HEK293 (cell line): ENCODE results near the gene STRADA.

ENCODE experiments used
- MYNN ChIP-seq: fragments of 450-650 bp; formaldehyde crosslinking; IDR thresholded peaks from 2 replicates; pipeline ENCODE4 v1.5.1; 2016; ENCODE audit warnings: missing biosample characterization, missing genetic modification characterization, borderline replicate concordance
- YY1 ChIP-seq: fragments of 450-650 bp; formaldehyde crosslinking; IDR thresholded peaks from 2 replicates; pipeline ENCODE4 v1.5.1; 2018; ENCODE audit warnings: missing biosample characterization, missing genetic modification characterization
- ZNF274 ChIP-seq, 2 experiments: fragments of 200-500 bp in 1 of 2; fragments of 450-650 bp in 1 of 2; sonication (Bioruptor generic) in 1 of 2; formaldehyde crosslinking in 1 of 2; IDR thresholded peaks; 2 replicates each; pipeline versions ENCODE4 v1.5.1 to v1.6.1; 2014 to 2016; ENCODE audit warnings: borderline replicate concordance in 1 of 2, inconsistent platforms in 1 of 2, low read length in 1 of 2, missing biosample characterization in 1 of 2, missing genetic modification characterization in 1 of 2
- ZNF658 ChIP-seq: fragments of 450-650 bp; formaldehyde crosslinking; IDR thresholded peaks from 2 replicates; pipeline ENCODE4; 2016; ENCODE audit warnings: missing biosample characterization, missing genetic modification characterization
- ZNF837 ChIP-seq: fragments of 450-650 bp; formaldehyde crosslinking; IDR thresholded peaks from 2 replicates; pipeline ENCODE4 v1.5.1; 2016; ENCODE audit warnings: missing biosample characterization, missing genetic modification characterization
- TF ChIP-seq, protein P1 (sequence below): fragments of 450-650 bp; formaldehyde crosslinking; IDR thresholded peaks from 2 replicates; pipeline ENCODE4 v1.5.1; 2016; ENCODE audit warnings: missing biosample characterization, missing genetic modification characterization
- TF ChIP-seq, protein P2 (sequence below): fragments of 450-650 bp; formaldehyde crosslinking; IDR thresholded peaks from 2 replicates; pipeline ENCODE4 v1.5.1; 2016; ENCODE audit warnings: missing biosample characterization, missing genetic modification characterization
- TF ChIP-seq, protein P3 (sequence below): fragments of 450-650 bp; formaldehyde crosslinking; IDR thresholded peaks from 2 replicates; pipeline ENCODE4 v1.5.1; 2017; ENCODE audit warnings: missing biosample characterization, missing genetic modification characterization

DNA sequence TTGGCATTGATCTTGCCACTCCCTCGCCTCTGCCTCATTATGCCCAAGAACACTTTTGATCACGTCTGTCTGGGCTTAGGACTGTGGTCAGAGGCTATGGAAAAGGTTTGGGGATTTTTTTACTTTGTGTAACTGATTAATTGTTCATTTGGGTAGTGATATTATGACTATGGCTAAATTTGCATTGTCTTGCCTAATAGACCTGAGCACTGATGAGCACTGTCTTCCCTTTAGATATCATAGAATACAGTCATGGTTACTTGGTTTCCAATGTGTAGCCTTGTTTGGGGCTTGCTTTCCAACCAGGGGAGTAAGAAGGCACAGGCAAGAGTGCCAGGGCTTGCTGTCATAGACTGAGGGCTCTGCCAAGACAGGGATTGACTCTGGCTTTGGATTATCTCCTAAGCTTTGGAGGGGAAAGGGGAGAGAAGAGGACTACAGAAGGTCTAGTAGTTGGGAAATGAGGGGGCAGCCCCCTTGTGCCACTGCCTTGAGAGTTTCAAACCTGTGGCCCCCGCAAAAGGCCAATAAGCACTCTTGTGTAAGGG, 55.4 kb downstream of the STRADA start:
- TF ChIP-seq, protein P1, sequence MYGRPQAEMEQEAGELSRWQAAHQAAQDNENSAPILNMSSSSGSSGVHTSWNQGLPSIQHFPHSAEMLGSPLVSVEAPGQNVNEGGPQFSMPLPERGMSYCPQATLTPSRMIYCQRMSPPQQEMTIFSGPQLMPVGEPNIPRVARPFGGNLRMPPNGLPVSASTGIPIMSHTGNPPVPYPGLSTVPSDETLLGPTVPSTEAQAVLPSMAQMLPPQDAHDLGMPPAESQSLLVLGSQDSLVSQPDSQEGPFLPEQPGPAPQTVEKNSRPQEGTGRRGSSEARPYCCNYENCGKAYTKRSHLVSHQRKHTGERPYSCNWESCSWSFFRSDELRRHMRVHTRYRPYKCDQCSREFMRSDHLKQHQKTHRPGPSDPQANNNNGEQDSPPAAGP (tag by site-specific recombination): no peak
- no peak for TF ChIP-seq ZNF837 (tag by site-specific recombination)
- TF ChIP-seq, protein P2, sequence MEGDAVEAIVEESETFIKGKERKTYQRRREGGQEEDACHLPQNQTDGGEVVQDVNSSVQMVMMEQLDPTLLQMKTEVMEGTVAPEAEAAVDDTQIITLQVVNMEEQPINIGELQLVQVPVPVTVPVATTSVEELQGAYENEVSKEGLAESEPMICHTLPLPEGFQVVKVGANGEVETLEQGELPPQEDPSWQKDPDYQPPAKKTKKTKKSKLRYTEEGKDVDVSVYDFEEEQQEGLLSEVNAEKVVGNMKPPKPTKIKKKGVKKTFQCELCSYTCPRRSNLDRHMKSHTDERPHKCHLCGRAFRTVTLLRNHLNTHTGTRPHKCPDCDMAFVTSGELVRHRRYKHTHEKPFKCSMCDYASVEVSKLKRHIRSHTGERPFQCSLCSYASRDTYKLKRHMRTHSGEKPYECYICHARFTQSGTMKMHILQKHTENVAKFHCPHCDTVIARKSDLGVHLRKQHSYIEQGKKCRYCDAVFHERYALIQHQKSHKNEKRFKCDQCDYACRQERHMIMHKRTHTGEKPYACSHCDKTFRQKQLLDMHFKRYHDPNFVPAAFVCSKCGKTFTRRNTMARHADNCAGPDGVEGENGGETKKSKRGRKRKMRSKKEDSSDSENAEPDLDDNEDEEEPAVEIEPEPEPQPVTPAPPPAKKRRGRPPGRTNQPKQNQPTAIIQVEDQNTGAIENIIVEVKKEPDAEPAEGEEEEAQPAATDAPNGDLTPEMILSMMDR (tag by site-specific recombination): no peak
- no peak for TF ChIP-seq ZNF658 (tag by site-specific recombination)
- no peak for TF ChIP-seq MYNN (tag by site-specific recombination)
- TF ChIP-seq YY1 (tag by site-specific recombination): no peak
- TF ChIP-seq ZNF274 (IDR thresholded peaks at IDR 0.05; ENCODE audit: low read length): no peak
- no peak for TF ChIP-seq ZNF274 (tag by site-specific recombination; IDR thresholded peaks at IDR 0.05; ENCODE audit: borderline replicate concordance)
- TF ChIP-seq, protein P3, sequence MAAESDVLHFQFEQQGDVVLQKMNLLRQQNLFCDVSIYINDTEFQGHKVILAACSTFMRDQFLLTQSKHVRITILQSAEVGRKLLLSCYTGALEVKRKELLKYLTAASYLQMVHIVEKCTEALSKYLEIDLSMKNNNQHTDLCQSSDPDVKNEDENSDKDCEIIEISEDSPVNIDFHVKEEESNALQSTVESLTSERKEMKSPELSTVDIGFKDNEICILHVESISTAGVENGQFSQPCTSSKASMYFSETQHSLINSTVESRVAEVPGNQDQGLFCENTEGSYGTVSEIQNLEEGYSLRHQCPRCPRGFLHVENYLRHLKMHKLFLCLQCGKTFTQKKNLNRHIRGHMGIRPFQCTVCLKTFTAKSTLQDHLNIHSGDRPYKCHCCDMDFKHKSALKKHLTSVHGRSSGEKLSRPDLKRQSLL: no peak
